GM21786 (cell line): ENCODE results near the gene OR8B12.
"Not testable (repeated sequence)": the region's sequence is repeated elsewhere in the genome, so short reads cannot be mapped to it uniquely, and the experiment has no call there.

Experiments used
- ATAC-seq: cut with Tn5 transposase; IDR thresholded peaks from one replicate; pipeline ENCODE4 v1.9.1; 2021; ENCODE audit not compliant: unreplicated experiment

The OR8B12 gene

DNA sequence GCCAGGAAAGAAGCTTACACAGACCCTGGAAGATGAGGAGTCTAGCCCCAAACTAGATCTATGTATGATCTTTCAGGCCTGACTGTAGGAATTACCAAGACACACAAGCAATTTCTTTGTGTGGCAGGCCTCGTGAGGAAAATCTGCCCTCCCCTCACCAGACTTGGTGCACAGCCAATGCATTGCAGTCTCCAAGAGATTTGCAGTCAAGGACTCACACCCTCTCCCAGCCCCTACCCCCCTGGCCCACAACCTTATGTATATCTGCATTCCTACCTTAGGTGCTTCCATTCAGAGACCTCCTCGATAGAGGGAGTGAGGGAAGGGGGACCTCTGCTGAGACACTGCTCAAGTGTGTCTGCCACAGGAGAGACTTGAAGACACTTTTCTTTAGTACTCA is 9.8 kb downstream of the OR8B12 start:
- no peak for ATAC-seq

DNA sequence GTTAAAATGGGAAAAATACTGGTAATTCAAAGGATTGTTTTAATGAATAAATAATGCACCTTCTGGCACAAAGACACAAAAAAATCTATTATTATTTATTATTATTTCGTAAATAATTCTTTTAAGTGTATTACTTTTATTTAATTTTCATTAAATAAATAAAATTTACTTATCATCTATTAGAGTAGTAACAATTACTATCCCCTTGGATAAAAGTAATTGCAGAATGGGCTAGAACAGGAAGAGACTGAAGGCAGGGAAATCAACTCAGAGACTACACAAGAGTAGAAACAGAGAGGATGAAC is 23.0 kb downstream of the OR8B12 start:
- no peak for ATAC-seq

DNA sequence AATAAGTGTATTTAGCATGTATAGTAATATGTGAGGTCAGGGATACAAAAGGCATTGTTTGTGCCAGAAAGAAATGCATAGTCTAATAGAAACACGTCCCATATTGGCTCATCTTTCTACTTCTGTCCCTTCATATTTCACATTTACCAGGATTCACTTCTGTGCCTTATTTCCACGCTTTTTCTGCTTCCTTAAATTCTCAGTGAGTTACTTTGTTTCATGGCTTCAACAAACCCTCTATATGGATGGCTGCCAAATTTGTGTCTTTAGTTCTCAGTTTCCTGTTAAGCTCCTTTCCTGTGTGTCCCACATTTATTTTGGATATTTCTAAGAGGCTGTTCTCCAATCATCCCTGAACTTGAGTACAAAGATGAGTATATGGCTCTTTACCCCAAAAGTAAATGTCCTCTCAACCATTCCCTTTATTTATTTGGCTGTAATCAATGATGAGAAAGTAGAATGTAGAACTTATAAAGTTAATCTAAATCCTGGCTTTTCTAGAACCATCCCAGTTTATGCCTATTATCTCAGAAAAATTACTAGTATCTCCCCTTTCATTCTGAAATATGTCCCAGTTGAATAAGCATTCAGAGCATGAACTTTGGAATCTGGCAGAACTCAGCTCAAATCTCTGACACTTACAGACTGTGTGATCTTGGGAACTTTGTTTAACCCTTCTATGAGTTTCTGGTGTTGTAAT is 23.5 kb downstream of the OR8B12 start:
- ATAC-seq, result no peak

DNA sequence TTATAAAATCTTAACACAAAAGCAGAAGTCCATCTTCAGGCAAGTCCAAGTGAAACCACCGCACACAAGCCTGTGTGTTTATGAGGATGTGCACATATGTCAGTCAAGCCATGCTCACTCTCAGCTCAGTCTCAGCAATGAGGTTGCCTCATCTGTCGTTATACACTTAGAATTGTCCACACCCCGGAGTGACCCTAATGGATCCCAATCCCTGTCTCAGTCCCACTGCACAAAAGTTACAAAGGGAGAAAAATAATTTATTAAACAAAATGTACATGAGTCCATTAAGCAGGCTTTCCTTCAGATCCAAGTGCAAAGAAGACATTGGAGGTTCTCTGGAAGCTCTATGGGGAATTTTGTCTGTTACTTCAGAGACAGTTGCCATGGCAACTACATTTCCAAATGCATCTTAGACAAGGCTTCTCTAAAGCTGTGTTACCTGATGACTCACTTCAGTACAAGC is 24.4 kb downstream of the OR8B12 start:
- no peak for ATAC-seq

DNA sequence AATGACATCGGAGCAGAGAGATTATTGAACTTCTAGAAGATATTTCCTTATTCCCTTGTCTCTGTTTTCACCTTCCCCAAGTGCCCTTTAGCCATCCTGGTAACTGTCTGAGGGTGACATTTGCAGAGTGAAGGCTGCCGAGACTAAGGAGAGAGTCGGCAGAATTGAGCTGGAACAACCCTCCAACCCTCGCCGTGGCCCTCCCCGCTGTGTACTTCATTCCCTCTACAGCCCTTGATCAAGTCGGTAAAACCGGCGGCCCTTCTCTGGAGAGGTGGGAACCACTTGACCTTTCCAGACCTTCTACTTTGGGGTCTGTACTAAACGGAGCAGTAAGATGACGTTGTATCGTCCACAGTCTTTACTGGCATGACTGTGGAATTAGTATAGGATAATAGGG is 26.1 kb downstream of the OR8B12 start:
- no peak for ATAC-seq

DNA sequence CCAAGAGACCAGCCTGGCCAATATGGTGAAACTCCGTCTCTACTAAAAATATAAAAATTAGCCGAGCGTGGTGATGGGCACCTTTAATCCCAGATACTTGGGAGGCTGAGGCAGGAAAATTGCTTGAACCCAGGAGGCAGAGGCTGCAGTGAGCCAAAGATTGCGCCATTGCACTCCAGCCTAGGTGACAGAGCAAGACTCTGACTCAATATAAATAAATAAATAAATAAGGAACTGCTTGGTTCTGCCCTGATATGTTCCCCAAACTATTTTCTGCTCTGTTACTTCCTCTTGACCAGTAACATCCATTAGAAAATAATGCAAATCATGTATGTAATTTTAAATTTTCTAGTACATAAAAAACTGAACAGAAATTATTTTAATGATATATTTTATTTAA is 28.8 kb downstream of the OR8B12 start:
- not testable (repeated sequence) for ATAC-seq

DNA sequence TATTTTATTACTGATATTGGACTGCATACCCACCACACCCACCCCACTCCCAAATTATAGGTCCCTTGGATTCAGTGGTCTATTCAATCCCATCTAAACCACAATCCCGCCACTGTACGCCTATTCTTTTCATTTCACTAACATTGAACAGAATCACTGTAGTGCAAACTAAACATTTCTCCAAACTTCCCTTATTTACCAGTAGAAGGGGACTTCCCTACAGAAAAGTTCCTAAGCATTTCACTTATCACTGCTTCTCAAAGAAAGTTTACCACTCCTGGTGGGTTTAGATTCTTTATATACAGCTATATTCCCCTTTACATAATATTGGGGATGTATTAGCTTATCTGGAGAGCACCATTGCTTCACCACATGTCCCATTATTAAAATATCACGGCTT is 29.3 kb downstream of the OR8B12 start:
- no peak for ATAC-seq

DNA sequence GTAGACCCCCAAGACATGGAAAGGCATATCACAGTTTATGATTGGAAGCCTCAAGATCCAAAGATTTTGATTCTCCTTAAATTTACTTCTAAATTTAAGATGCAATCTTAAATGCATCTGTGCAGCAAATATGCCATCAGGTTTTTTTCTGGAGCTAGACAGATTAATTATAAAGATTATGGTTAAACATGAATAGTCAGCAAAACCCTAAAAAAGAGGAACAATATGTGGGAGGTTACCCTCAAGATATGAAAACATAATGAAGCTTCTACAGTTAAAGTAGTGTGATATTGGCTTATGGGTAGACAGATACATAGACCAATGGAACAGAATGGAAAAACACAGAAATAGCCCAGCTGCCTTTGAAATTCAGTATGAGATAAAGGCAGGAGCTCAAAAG is 31.7 kb downstream of the OR8B12 start:
- ATAC-seq, result no peak

DNA sequence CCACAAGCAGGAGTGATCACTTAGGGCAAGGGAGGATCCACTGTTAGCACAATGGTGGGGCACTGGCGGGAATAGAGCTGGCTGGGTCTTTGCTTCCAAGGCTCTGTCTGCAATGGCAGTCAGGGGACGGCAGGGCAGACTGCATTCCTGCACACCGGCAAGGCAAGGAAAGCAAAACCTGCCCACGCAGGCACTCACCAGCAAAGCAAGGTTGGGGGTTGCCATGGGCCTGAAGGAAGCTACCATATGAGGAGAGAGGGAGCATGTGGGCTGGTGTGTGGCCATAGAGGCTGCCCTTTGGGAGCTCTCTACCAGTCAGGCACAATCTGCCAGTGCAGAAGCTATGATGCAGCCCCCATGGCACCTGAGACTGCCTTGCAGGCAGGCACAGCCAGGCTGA is 33.2 kb downstream of the OR8B12 start:
- no peak for ATAC-seq

DNA sequence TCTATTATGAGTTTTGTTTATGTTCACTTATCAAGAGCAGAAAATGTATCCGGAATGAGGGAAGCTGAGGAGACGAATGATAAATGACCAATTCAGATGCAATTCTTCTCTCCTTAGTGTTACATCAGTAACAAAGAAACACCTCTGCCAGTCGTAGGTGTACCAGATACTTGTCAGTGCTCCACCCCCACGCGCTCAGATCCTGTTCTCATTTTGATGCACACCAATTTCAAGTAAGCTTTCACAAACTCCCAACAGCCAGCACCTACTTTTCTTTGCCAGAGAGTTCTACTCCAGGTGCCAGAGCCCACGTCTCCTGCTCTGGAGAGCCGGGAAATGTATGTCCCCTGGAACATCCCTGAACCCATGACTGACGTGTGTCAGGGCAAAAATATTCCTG is 43.7 kb downstream of the OR8B12 start:
- no peak for ATAC-seq

DNA sequence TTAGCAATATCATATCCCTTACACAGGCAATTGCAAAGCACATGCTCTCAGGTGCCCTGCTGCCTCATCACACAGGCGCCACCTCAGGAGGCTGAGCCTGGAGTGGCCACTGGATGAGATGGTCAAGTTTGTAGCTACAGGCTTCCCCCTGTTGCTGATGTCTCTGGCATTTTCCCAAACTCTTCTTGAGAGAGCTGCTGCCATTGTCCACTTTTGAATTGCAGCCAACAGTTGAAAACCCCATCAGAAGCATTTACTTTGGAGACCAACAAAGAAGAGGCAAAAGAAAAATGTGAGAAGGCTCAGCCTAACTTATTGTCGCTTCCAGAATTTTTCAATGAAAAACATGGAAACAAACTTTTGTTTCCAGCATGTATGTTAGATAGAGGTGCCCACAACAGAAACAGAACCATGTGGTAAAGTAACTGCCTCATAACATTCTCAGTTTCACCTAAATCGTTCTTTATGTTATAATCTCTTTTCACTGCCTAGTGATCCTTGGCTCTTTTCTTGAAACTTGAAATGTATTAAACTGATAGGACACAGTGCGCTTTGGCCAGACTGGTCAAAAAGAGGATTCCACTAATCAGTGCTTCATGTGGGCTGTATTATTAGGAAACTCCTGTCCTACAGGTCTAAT is 50.3 kb downstream of the OR8B12 start:
- ATAC-seq, result no peak
